D341Med (cell line): ENCODE measurements around the gene NFS1.

Experiments
- DNase-seq: peaks from one replicate; pipeline ENCODE4 v3.0.0; 2012; ENCODE audit warnings: low spot score

The NFS1 gene

GRCh38 chr20:35638751-35639150 lies 60.4 kb downstream of the NFS1 start:
- DNase-seq, result no peak

- DNase-seq, result no peak
These were observed 61.9 kb downstream of the NFS1 start for GRCh38 chr20:35637276-35637675.

GRCh38 chr20:35636095-35636494 lies 63.1 kb downstream of the NFS1 start:
- DNase-seq, result no peak

GRCh38 chr20:35635652-35636051 lies 63.5 kb downstream of the NFS1 start:
- no peak for DNase-seq

- no peak for DNase-seq
These were observed 66.5 kb downstream of the NFS1 start for GRCh38 chr20:35632539-35633115.

- DNase-seq, result no peak
These were observed 68.5 kb downstream of the NFS1 start for GRCh38 chr20:35630636-35631035.

- no peak for DNase-seq
These were observed 69.6 kb downstream of the NFS1 start for GRCh38 chr20:35629427-35630145.

GRCh38 chr20:35627121-35627520 lies 72.0 kb downstream of the NFS1 start:
- no peak for DNase-seq

- DNase-seq, result no peak
These were observed 72.7 kb downstream of the NFS1 start for GRCh38 chr20:35626386-35627001.

GRCh38 chr20:35625584-35626385 lies 73.4 kb downstream of the NFS1 start:
- no peak for DNase-seq

GRCh38 chr20:35621560-35621946 lies 77.6 kb downstream of the NFS1 start:
- DNase-seq, result no peak

- no peak for DNase-seq
These were observed 78.2 kb downstream of the NFS1 start for GRCh38 chr20:35620818-35621559.

- DNase-seq, result peak; percentile 90
These were observed 79.7 kb downstream of the NFS1 start for GRCh38 chr20:35619196-35620095.

- DNase-seq, result no peak
These were observed 80.7 kb downstream of the NFS1 start for GRCh38 chr20:35618263-35619131.
